CD1c-positive myeloid dendritic cell (primary cell): ENCODE results near the gene CCDC39.
"Not testable (repeated sequence)": the region's sequence is repeated elsewhere in the genome, so short reads cannot be mapped to it uniquely, and the experiment has no call there.

Source experiments
- DNase-seq: peaks from one replicate; pipeline ENCODE4 v3.0.0-alpha.2; 2016; ENCODE audit errors: extremely low spot score

CCDC39 gene

DNA sequence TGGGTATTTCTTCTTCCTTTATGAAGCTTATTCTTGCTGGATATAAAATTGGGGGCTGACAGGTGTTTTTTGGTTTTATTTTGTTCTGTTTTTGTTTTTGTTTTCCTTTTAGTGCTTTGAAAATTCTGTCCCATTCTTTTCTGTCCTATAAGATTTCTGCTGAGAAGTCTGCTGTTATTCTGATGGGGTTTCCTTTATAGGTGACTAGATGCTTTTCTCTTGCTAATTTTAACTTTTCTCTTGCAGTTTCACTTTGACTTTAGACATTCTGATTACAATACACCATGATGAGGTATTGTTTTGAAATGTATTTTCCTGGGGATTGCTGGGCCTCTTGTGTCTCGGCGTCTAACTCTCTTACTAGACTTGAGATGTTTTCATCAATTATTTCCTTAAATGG lies 54.6 kb downstream of the CCDC39 start:
- no peak for DNase-seq

DNA sequence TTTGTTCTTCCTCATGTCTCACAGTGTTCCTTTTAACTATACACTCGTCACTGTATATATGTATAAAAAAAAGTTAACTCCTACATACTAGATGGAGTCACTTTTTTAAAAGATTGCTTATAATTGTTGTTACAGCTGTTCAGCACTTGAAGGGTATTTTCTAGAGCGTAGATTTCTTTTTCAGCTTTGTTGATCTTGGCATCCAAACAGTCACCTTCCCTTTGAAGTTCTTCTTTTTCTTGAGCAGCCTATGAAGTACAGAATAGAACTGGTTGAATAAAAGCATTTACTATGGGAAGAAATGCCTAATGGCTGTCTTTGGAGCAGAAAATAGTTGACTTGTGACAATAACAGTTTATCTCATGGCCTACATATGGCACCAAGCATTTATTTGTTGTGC lies 59.6 kb downstream of the CCDC39 start:
- no peak for DNase-seq

DNA sequence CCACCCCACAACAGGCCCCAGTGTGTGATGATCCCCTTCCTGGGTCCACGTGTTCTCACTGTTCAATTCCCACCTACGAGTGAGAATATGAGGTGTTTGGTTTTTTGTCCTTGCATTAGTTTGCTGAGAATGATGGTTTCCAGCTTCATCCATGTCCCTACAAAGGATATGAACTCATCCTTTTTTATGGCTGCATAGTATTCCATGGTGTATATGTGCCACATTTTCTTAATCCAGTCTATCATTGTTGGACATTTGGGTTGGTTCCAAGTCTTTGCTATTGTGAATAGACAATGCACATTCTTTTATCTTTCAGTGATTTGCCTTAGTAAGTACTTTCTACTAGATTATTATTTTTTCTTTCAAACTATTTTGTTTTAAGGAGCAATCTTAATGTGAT lies 60.7 kb downstream of the CCDC39 start:
- not testable (repeated sequence) for DNase-seq

DNA sequence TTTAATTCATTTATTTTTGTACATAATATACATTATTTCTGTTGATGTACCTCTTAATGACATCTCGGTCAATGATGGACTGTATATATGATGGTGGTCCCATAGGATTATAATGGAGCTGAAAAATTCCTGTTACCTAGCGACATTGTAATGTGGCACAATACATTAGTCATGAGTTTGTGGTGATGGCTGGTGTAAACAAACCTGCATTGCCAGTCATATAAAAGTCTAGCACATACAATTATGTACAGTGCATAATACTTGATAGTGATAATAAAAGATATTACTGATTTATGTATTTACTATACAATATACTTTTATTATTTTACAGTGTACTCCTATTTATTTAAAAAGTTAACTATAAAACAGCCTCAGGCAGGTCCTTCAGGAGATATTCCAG lies 62.2 kb downstream of the CCDC39 start:
- no peak for DNase-seq

DNA sequence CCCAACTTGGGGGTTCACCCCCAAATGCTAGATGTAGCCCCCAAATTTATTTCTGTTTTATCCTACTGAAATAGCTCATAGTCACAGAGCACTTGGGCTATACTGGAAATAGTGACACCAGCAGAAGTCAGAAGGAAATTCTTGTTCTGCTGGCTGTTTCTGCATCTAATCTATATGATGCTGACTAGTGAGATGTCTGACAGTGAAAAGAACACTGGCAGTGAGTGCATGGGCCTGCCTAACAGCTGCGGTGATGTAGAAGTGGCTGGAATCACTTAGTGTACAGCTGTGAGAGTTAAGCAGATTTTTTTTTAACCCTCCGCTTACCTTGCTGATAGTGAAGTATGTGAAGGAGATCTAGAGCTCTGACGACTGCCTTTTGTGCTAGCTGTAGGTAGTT lies 63.3 kb downstream of the CCDC39 start:
- DNase-seq: no peak

DNA sequence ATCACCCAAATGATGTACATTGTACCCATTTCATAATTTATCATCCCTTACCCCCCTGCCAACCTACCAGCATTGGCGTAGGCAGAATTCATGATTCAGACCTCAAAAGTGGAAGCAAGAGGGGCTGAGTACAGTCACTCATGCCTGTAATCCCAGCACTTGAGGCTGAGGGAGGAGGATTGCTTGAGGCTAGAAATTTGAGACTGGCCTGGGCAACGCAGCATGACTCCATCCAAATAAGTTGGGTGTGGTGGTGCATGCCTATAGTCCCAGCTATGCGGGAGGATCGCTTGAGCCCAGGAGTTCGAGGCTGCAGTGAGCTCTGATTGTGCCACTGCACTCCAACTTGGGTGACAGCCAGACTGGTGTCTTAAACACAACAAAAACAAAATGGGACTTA lies 66.9 kb downstream of the CCDC39 start:
- DNase-seq: no peak

DNA sequence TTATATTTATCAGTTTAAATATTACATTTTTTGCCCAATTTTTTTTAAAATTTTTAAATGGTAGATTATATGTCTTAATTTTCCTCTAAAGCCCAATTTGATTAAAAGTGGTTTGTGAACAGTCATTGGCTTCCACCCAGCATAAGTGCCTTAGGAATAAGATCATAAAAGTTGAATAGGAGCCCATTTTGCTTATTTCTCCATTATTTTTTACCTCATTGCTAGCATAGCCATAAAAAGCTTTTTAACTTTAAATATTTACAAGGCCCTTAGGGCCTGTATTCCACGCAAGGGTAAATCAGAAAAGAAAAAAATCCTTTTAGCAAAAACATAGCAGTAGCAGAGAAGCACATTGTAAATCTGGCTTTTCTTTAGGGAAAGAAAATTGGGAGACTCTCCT lies 68.3 kb downstream of the CCDC39 start:
- DNase-seq: no peak

DNA sequence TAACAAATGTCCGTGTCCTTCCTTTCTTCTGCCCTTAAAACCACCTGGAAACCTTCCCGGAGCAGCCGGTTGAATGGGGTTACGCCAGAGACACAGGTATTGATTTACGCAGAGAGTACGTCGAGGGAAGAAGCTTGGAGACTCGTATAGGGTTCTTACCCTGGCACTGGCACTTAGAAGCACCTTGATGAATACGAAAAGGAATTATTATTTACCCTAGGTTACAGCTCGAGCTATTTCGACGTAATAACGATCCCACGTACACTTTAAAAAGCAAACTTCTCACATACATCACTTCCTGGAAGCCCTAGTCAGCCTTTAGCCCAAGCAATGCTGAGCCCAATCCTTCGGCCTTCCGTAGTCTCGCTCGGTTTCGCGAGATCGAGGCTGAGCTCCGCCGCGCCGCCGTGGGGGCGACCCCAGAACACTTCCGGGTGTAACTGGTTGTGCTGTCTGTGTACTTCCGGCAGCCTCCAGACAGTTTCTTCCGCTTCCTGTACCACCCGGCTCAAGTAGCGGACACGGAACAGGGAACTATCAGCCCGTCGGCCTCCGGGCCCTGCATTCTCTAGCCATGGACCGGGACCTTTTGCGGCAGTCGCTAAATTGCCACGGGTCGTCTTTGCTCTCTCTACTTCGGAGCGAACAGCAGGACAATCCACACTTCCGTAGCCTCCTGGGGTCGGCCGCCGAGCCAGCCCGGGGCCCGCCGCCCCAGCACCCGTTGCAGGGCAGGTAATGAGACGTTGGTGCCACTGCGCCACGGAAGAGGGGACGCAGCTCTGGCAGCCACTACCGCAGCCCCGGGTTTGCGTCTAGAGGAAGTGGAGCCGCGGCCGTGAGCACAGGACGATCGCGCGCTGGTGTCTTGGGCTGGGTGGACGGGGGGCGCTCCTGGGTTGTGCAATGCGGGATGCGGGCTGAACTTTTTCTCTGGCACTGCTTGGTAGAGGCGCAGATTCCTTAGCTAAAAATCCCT lies 77.3 kb downstream of the CCDC39 start, which contains the start of gene TTC14:
Gene TTC14, plus strand, starts transcription at position 476 of the 979 bp plus-strand sequence. Its CDS starts 99 bp downstream, at position 575.
- DNase-seq: peak; percentile 94

DNA sequence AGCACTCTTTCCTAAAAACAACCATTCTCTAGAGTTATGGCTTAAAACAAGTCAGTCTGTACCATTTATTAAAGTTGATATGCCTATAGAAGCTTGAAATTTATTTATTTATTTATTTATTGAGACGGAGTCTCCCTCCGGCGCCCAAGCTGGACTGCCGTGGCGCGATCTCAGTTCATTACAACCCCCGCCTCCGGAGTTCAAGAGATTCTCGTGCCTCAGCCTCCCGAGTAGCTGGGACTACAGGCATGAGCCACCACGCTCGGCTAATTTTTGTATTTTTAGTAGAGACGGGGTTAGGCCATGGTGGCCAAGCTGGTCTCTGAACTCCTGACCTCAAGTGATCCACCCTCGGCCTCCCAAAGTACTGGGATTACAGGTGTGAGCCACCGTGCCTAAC lies 78.8 kb downstream of the CCDC39 start:
- no peak for DNase-seq

DNA sequence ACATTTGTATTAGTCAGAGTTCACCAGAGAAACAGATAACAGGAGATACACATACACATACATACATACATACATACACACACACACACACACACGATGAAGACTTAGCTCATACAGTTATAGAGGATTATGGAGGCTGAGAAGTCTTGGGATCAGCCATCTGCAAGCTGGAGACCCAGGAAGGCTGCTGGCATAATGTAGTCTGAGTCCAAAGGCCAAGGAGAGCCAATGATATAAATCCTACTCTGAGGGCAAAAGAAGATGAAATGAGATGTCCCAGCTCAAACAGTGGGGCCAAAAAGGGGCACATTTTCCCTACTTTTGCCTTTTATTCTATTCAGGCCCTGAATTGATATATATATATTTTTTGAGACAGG lies 83.7 kb downstream of the CCDC39 start:
- no peak for DNase-seq

DNA sequence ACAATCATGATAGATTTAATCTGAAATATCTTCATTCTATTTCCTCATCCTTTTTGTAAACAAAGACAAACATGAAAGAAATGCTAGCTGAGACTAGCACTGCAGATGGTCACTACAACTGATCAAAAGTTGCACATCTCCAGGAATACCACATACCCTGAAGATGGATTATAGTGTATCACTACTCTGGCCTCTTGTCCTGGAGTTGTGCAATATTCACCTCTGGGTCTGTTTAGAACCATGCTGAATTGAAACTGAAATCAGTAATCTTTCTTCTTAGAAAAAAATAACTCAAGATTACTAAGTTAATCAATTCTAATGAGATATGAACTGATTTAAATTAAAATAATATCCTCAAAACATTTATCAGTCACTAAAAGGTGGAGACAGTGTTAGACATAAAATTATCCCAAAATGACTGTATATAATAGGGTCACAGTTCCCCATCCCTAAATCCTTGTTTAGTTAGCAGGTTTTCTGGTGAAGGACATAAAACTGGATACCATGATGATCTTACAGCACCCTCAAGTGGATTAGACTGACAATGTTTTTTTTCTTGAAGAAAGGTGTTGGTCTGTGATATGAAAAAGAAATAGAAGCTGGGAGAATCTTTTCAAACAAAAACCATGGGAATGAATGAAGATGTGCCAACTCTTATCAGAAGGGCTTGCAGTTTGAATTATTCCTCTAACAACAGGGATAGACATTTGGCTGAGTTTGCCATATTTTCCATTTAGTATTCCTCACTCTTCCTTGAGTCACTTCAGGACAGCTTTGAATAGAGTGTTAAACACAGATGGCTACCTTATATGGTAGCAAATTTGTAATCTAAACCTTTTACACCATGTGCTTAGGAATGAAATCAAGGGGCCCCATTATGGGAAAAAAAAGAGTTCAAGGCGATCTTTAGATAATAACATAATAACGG lies 84.4 kb downstream of the CCDC39 start:
- no peak for DNase-seq

DNA sequence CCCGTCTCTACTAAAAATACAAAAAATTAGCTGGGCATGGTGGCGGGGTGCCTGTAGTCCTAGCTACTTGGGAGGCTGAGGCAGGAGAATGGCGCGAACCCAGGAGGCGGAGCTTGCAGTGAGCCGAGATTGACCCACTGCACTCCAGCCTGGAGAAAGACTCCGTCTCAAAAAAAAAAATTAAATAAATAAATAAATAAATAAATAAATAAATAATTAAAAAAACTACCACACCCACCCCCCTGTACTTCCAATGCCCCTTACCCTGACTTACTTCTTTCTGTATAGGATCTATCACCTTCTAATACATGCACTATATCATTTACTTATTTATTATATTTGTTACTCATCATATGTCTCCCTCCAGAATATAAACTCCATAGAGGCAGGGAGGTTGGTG lies 85.7 kb downstream of the CCDC39 start:
- not testable (repeated sequence) for DNase-seq

DNA sequence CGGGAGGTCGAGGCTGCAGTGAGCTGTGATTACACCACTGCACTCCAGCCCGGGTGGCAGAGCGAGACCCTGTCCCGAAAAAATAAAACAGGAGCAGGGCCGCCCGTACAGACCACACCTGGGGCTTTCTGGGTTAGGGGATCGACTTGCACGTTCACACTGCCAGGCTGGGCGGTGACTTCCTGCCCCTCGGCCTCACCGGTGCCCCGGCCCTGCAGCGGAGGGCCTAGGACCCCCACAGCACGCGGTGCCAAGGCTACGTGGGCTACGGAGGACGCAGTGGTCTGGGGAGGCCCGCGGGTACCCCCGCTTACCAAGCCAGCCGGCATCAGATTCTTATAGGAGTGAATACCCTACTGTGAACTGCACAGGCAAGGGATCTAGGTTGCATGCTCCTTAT lies 88.9 kb downstream of the CCDC39 start:
- no peak for DNase-seq

DNA sequence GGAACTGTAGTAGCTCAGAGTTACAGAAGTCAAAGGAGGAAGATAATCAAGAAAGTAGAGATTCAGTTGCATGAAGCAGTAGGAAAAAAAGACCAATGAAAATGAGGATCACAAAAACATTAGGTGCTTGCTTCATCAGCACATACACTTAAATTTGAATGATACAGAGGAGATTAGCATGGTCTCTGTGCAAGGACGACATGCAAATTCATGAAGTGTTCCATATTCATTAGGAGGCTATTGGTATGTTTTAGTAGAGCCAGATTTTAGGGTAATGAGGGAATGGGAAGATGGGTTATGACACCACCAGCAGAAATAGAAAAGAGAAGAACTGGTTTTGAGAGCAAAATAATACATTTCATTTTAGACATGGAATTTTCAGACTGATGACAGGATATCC lies 98.4 kb downstream of the CCDC39 start:
- DNase-seq: no peak

DNA sequence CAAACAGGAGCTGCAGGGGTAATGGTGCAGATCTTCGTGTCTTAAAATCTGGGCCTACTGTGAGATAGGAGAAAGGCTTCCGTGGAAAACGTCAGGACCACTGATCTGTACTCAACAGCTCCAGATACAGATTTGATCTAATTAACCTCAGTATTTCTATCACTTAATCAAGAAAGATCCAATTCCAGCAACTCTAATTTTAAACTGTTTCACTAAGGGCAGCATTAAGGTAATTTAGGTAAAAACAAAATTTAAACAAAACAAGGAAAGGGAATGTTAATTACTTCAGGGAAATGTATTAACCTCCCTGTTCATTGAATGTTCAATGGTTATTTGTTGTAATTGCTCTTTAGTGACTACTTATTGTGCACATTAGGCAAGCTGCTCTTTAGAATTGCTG lies 103.7 kb downstream of the CCDC39 start:
- no peak for DNase-seq

DNA sequence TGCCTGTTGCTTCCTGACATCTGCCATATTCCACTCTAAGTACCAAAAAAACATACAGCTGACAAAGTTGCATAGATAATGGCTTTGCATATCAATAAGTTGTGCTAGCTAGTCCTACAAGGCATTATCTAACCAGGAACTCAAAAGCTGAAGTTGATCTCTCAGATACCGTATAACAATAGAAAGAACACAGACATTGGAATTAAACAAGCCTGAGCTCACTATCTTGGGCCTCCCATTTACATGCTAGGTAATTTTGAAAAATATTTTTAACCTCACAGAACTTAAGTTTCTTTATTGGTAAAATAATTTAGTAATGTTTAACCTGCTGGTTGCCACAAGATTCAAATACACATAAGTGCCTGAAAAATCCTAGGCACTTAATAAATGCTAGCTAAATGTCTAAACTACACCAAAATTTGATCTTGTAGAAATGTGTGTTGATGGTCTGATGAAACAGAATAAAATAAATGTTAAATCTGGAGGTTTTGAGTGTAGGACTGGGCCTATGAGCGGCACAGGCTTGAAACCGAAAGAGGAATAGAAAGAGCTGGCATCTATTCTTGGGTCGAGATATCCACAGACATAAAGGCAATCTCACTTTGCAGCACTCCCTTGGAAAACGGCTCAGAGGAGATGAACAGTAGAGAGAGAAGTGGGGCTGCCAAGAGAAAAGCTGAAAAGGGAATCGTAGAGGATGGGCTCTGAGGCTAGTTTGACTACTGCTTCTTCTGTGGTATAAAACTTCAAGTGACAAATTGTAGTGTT lies 107.3 kb downstream of the CCDC39 start:
- no peak for DNase-seq

DNA sequence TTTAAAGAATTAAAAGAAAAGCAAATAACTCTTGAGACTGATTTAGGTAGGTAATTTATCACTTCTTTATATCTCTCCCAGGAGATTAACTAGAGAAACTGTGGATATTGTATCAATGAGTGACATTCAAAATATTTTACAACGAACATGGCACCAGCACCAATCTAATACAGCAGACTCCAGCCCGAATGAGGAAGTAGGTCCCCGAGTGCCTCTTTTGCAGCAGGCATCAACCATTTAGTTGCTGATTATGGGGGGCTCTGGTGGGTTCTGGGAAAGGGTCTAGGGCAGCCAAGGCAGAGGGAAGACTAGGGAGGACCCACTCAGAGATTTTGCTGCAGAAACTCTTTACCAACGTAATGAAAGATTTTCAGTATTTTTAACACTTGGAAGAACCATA lies 109.1 kb downstream of the CCDC39 start:
- DNase-seq: no peak

DNA sequence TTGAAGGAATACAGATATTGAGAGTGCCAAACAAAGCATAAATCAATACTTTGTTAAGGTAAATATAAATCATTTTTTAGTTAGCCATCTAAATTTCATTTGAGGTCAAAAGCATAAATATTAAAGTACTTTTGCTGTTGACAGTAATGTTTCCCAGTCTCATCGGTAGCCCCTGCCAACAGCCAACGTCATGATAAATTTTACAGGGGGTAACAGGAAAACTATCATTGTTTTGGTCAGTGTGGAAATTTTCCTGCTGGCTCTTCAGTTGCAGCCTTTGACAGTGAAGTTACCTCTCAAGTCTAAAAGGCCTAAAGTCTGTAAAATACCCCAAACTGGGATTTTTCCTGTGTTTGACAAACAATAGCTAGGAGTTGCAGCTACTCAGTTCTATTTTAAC lies 114.6 kb downstream of the CCDC39 start:
- DNase-seq: no peak
